ENCODE results near the gene EFNA1.

Gene EFNA1

GRCh38 chr1:155171836-155172731 is 44.4 kb downstream of the EFNA1 start:
- 0 out of 2 replicates have a peak, but pooled peaks cover 5% of the 10 kb centered on the region for H3F3A ChIP-seq (ENCODE audit: insufficient read depth, low read length)
- peak overlapping the region; percentile 83 for H2AFZ ChIP-seq (ENCODE audit: low read length)
- H3K36me3 ChIP-seq (replicated peaks; ENCODE audit: insufficient read depth, low read length) = no peaks in the 10 kb centered on the region

GRCh38 chr1:155172732-155173477 is 45.2 kb downstream of the EFNA1 start, which contains the start of gene KRTCAP2:
TSS of gene KRTCAP2 (minus strand) at chr1:155173304. CDS start at chr1:155173224, 80 bp downstream.
- Histone ChIP-seq H2AFZ (ENCODE audit: low read length) (peak within 1 kb of the TSS; percentile 83), H3F3A (ENCODE audit: insufficient read depth, low read length) (0 out of 2 replicates have a peak, but pooled peaks cover 5% of the 10 kb centered on the region), H3K36me3 (replicated peaks; ENCODE audit: insufficient read depth, low read length) (no peaks in the 10 kb centered on the region), H3K27ac (ENCODE audit: low read length) (peak within 1 kb of the TSS; percentile 30; the same call in 1 of the 2 replicates), H3K9me3 (replicated peaks; ENCODE audit: insufficient read depth, low read length) (no peaks in the 10 kb centered on the region), H3K4me1 (ENCODE audit: low read length) (peaks cover 21% of the 10 kb centered on the region), H3K9me2 (replicated peaks; ENCODE audit: insufficient read depth, low read length) (no peaks in the 10 kb centered on the region), H3K9ac (ENCODE audit: low read length) (peak within 1 kb of the TSS; percentile 80), H4K20me1 (ENCODE audit: insufficient read depth, low read length) (no peaks in the 10 kb centered on the region), H3K4me3 (ENCODE audit: low read length) (peak within 1 kb of the TSS; percentile 78), H3K27me3 (replicated peaks; ENCODE audit: insufficient read depth, low read length) (peaks cover 31% of the 10 kb centered on the region), H3K79me2 (ENCODE audit: low read length) (peaks cover 18% of the 10 kb centered on the region), H3K4me2 (ENCODE audit: low read depth, low read length) (peak within 1 kb of the TSS; percentile 82)
- TF ChIP-seq CTCF (IDR thresholded peaks at IDR 0.05; ENCODE audit: low read length) (peak; percentile 99), EZH2 (optimal IDR thresholded peaks at IDR 0.05; ENCODE audit: low read depth, low read length) (no peak)
- DNase-seq = peak; percentile 99

More at GRCh38 chr1:155171836-155172731, 44.4 kb downstream of the EFNA1 start:
- peaks cover 18% of the 10 kb centered on the region for H3K79me2 ChIP-seq (ENCODE audit: low read length)
- TF ChIP-seq EZH2 (optimal IDR thresholded peaks at IDR 0.05; ENCODE audit: low read depth, low read length) = no peak
- TF ChIP-seq EZH2phosphoT487 (IDR thresholded peaks at IDR 0.05; ENCODE audit: low read length) = no peak
- TF ChIP-seq CTCF (IDR thresholded peaks at IDR 0.05; ENCODE audit: low read length) = no peak
- H3K9me3 ChIP-seq (replicated peaks; ENCODE audit: insufficient read depth, low read length) = no peaks in the 10 kb centered on the region
- peaks cover 24% of the 10 kb centered on the region for H3K4me1 ChIP-seq (ENCODE audit: low read length)
- H4K20me1 ChIP-seq (ENCODE audit: insufficient read depth, low read length) = no peaks in the 10 kb centered on the region
- peak overlapping the region; percentile 80 for H3K9ac ChIP-seq (ENCODE audit: low read length)
- H3K27me3 ChIP-seq (replicated peaks; ENCODE audit: insufficient read depth, low read length) = peaks cover 23% of the 10 kb centered on the region
- DNase-seq = no peak
- H3K9me2 ChIP-seq (replicated peaks; ENCODE audit: insufficient read depth, low read length) = no peaks in the 10 kb centered on the region
- no peak overlapping the region; the same call in 1 of the 2 replicates for H3K27ac ChIP-seq (ENCODE audit: low read length)
- H3K4me2 ChIP-seq (ENCODE audit: low read depth, low read length) = peak overlapping the region; percentile 82
- H3K4me3 ChIP-seq (ENCODE audit: low read length) = peak overlapping the region; percentile 78

- Histone ChIP-seq H3K36me3 (replicated peaks; ENCODE audit: insufficient read depth, low read length) (no peaks in the 10 kb centered on the region), H3F3A (ENCODE audit: insufficient read depth, low read length) (0 out of 2 replicates have a peak, but pooled peaks cover 5% of the 10 kb centered on the region), H3K4me3 (ENCODE audit: low read length) (peak within 1 kb of the TSS; percentile 78), H3K9me3 (replicated peaks; ENCODE audit: insufficient read depth, low read length) (no peaks in the 10 kb centered on the region), H3K4me2 (ENCODE audit: low read depth, low read length) (peak within 1 kb of the TSS; percentile 82), H3K9ac (ENCODE audit: low read length) (peak within 1 kb of the TSS; percentile 80), H3K27ac (ENCODE audit: low read length) (peak within 1 kb of the TSS; percentile 30; the same call in 1 of the 2 replicates), H3K4me1 (ENCODE audit: low read length) (peaks cover 21% of the 10 kb centered on the region), H3K9me2 (replicated peaks; ENCODE audit: insufficient read depth, low read length) (no peaks in the 10 kb centered on the region), H3K27me3 (replicated peaks; ENCODE audit: insufficient read depth, low read length) (peaks cover 36% of the 10 kb centered on the region), H4K20me1 (ENCODE audit: insufficient read depth, low read length) (no peaks in the 10 kb centered on the region), H3K79me2 (ENCODE audit: low read length) (peaks cover 18% of the 10 kb centered on the region), H2AFZ (ENCODE audit: low read length) (peak within 1 kb of the TSS; percentile 83)
- DNase-seq = no peak
- TF ChIP-seq CTCF (IDR thresholded peaks at IDR 0.05; ENCODE audit: low read length) (0 out of 2 replicates have a peak, but pooled peaks have one; percentile 2), EZH2phosphoT487 (IDR thresholded peaks at IDR 0.05; ENCODE audit: low read length) (no peak), EZH2 (optimal IDR thresholded peaks at IDR 0.05; ENCODE audit: low read depth, low read length) (peak; percentile 96)
Observed at GRCh38 chr1:155173478-155174323, 46.0 kb downstream of the EFNA1 start, which contains the start of gene TRIM46. TSS of gene TRIM46 (plus strand) at chr1:155173849. CDS start at chr1:155173967, 118 bp downstream.
